GM19468 (cell line): ENCODE results near the gene ADAM23.
A peak's percentile ranks its signal among the peaks of the same experiment; 100 is the strongest.
"Not testable (repeated sequence)": the region's sequence is repeated elsewhere in the genome, so short reads cannot be mapped to it uniquely, and the experiment has no call there.

Experiments used
- ATAC-seq: cut with Tn5 transposase; IDR thresholded peaks from one replicate; pipeline ENCODE4 v1.9.1; 2021; ENCODE audit warnings: mild to moderate bottlenecking, moderate library complexity, moderate number of reproducible peaks; ENCODE audit not compliant: unreplicated experiment; ENCODE audit errors: extremely low read depth

ADAM23 gene

GRCh38 chr2:206442833-206443734, at the start of gene ADAM23:
TSS of gene ADAM23 (plus strand) at chr2:206443532. CDS start at chr2:206443867, 335 bp downstream.
- ATAC-seq: no peak

- no peak for ATAC-seq
Observed at GRCh38 chr2:206396211-206396610, 47.1 kb upstream of the ADAM23 start.

GRCh38 chr2:206402956-206403569, 40.3 kb upstream of the ADAM23 start:
- ATAC-seq: not testable (repeated sequence)

GRCh38 chr2:206408323-206409320, 34.7 kb upstream of the ADAM23 start:
- ATAC-seq: peak; percentile 76

- ATAC-seq: no peak
Observed at GRCh38 chr2:206410714-206411113, 32.6 kb upstream of the ADAM23 start.

- ATAC-seq: no peak
Observed at GRCh38 chr2:206415618-206416243, 27.6 kb upstream of the ADAM23 start.

- no peak for ATAC-seq
Observed at GRCh38 chr2:206418968-206419367, 24.4 kb upstream of the ADAM23 start.

- no peak for ATAC-seq
Observed at GRCh38 chr2:206420721-206421120, 22.6 kb upstream of the ADAM23 start.

- no peak for ATAC-seq
Observed at GRCh38 chr2:206422493-206422892, 20.8 kb upstream of the ADAM23 start.

- ATAC-seq: no peak
Observed at GRCh38 chr2:206423147-206423546, 20.2 kb upstream of the ADAM23 start.

- no peak for ATAC-seq
Observed at GRCh38 chr2:206424134-206424533, 19.2 kb upstream of the ADAM23 start.

GRCh38 chr2:206428783-206429182, 14.5 kb upstream of the ADAM23 start:
- no peak for ATAC-seq

- no peak for ATAC-seq
Observed at GRCh38 chr2:206430452-206430851, 12.9 kb upstream of the ADAM23 start.

GRCh38 chr2:206431439-206431838, 11.9 kb upstream of the ADAM23 start:
- no peak for ATAC-seq

- ATAC-seq: no peak
Observed at GRCh38 chr2:206432193-206433082, 10.9 kb upstream of the ADAM23 start.

- no peak for ATAC-seq
Observed at GRCh38 chr2:206433190-206433589, 10.1 kb upstream of the ADAM23 start.

- ATAC-seq: no peak
Observed at GRCh38 chr2:206433686-206434085, 9.6 kb upstream of the ADAM23 start.

GRCh38 chr2:206435742-206436141, 7.6 kb upstream of the ADAM23 start:
- no peak for ATAC-seq

GRCh38 chr2:206438196-206438724, 5.1 kb upstream of the ADAM23 start:
- ATAC-seq: no peak
